ENCODE results near the gene CDSN. TPM values are rescaled to one million over a fixed set of nuclear protein-coding genes. Genes with fewer than 3 reads are reported as not detected.

Gene CDSN
- total and polyA plus RNA-seq, 5 donors: 0.11 to 0.17 (median 0.14) TPM; not detected in 2

GRCh38 chr6:31158863-31159855 lies 38.9 kb upstream of the CDSN start:
- ATAC-seq (no peak), DNase-seq (peak in 1 of 3 donors; percentile 64)
- intact Hi-C loops (cut with DNase I): no loop called here
- no peaks in the 10 kb centered on the region for H3K27me3 ChIP-seq (ENCODE audit: control insufficient read depth, insufficient read depth)
- H3K4me1 ChIP-seq (ENCODE audit: control insufficient read depth, insufficient read depth, low read length): peaks cover 13% of the 10 kb centered on the region
- no peak overlapping the region for H3K27ac ChIP-seq (ENCODE audit: low read length)
- WGBS: 16% methylated on average over 35 of the region's 35 CpGs
- no peaks in the 10 kb centered on the region for H3K9me3 ChIP-seq (ENCODE audit: control insufficient read depth, low read length)
- peak overlapping the region; percentile 78 for H3K4me3 ChIP-seq (ENCODE audit: low read length)

GRCh38 chr6:31158140-31158862 lies 38.1 kb upstream of the CDSN start, which contains the start of gene TCF19:
Gene TCF19 (plus strand): TSS chr6:31158589. CDS start chr6:31159470, 881 bp downstream.
- no peaks in the 10 kb centered on the region for H3K27me3 ChIP-seq (ENCODE audit: control insufficient read depth, insufficient read depth)
- WGBS: under 1% methylated on average over 65 of the region's 65 CpGs
- peak within 1 kb of the TSS; percentile 61 for H3K27ac ChIP-seq (ENCODE audit: low read length)
- no peaks in the 10 kb centered on the region for H3K9me3 ChIP-seq (ENCODE audit: control insufficient read depth, low read length)
- intact Hi-C loops (cut with DNase I): no loop called here
- DNase-seq (peak; percentile 100), ATAC-seq (peak; percentile 96 to 97)
- H3K4me3 ChIP-seq (ENCODE audit: low read length): peak within 1 kb of the TSS; percentile 78
- peaks cover 13% of the 10 kb centered on the region for H3K4me1 ChIP-seq (ENCODE audit: control insufficient read depth, insufficient read depth, low read length)

GRCh38 chr6:31157513-31158139 lies 37.4 kb upstream of the CDSN start, which contains the start of gene CCHCR1:
Gene CCHCR1 (minus strand): TSS chr6:31157802. CDS start chr6:31157600, 202 bp downstream.
- Histone ChIP-seq H3K4me1 (ENCODE audit: control insufficient read depth, insufficient read depth, low read length) (peaks cover 13% of the 10 kb centered on the region), H3K27ac (ENCODE audit: low read length) (peak within 1 kb of the TSS; percentile 61), H3K9me3 (ENCODE audit: control insufficient read depth, low read length) (no peaks in the 10 kb centered on the region), H3K4me3 (ENCODE audit: low read length) (peak within 1 kb of the TSS; percentile 78), H3K27me3 (ENCODE audit: control insufficient read depth, insufficient read depth) (no peaks in the 10 kb centered on the region)
- intact Hi-C loops (cut with DNase I): no loop called here
- DNase-seq (no peak), ATAC-seq (peak in 1 of 2 donors; percentile 54)
- 7% methylated on average over 14 of the region's 14 CpGs for WGBS

GRCh38 chr6:31156641-31157040 lies 36.4 kb upstream of the CDSN start:
- H3K4me1 ChIP-seq (ENCODE audit: control insufficient read depth, insufficient read depth, low read length): peaks cover 13% of the 10 kb centered on the region
- DNase-seq (no peak), ATAC-seq (no peak)
- no peaks in the 10 kb centered on the region for H3K27me3 ChIP-seq (ENCODE audit: control insufficient read depth, insufficient read depth)
- no peak overlapping the region for H3K4me3 ChIP-seq (ENCODE audit: low read length)
- no peak overlapping the region for H3K27ac ChIP-seq (ENCODE audit: low read length)
- WGBS: 94% methylated on average over 7 of the region's 7 CpGs
- intact Hi-C loops (cut with DNase I): no loop called here
- H3K9me3 ChIP-seq (ENCODE audit: control insufficient read depth, low read length): no peaks in the 10 kb centered on the region

- H3K27me3 ChIP-seq (ENCODE audit: control insufficient read depth, insufficient read depth): no peaks in the 10 kb centered on the region
- peaks cover 10% of the 10 kb centered on the region for H3K4me1 ChIP-seq (ENCODE audit: control insufficient read depth, insufficient read depth, low read length)
- no peak for ATAC-seq
- WGBS: 97% methylated on average over 15 of the region's 15 CpGs
- H3K9me3 ChIP-seq (ENCODE audit: control insufficient read depth, low read length): no peaks in the 10 kb centered on the region
- no peak overlapping the region for H3K27ac ChIP-seq (ENCODE audit: low read length)
- intact Hi-C loops (cut with DNase I): no loop called here
- no peak for DNase-seq
- H3K4me3 ChIP-seq (ENCODE audit: low read length): no peak overlapping the region
These were observed 34.2 kb upstream of the CDSN start for GRCh38 chr6:31154436-31154835.

- WGBS: 85% methylated on average over 7 of the region's 7 CpGs
- H3K27ac ChIP-seq (ENCODE audit: low read length): no peak overlapping the region
These were observed 32.5 kb upstream of the CDSN start for GRCh38 chr6:31152781-31153180.

GRCh38 chr6:31149827-31150447 lies 29.7 kb upstream of the CDSN start:
- Histone ChIP-seq H3K27ac (ENCODE audit: low read length) (no peak overlapping the region), H3K9me3 (ENCODE audit: control insufficient read depth, low read length) (no peaks in the 10 kb centered on the region), H3K27me3 (ENCODE audit: control insufficient read depth, insufficient read depth) (no peaks in the 10 kb centered on the region), H3K4me1 (ENCODE audit: control insufficient read depth, insufficient read depth, low read length) (no peaks in the 10 kb centered on the region), H3K4me3 (ENCODE audit: low read length) (no peak overlapping the region)
- ATAC-seq (peak in 1 of 2 donors; percentile 23), DNase-seq (no peak)
- intact Hi-C loops (cut with DNase I): no loop called here
- 95% methylated on average over 6 of the region's 6 CpGs for WGBS

More at GRCh38 chr6:31152781-31153180, 32.5 kb upstream of the CDSN start:
- peaks cover 5% of the 10 kb centered on the region for H3K4me1 ChIP-seq (ENCODE audit: control insufficient read depth, insufficient read depth, low read length)
- intact Hi-C loops (cut with DNase I): no loop called here
- H3K9me3 ChIP-seq (ENCODE audit: control insufficient read depth, low read length): no peaks in the 10 kb centered on the region
- no peak overlapping the region for H3K4me3 ChIP-seq (ENCODE audit: low read length)
- no peak for ATAC-seq
- no peak for DNase-seq
- H3K27me3 ChIP-seq (ENCODE audit: control insufficient read depth, insufficient read depth): no peaks in the 10 kb centered on the region

- DNase-seq: no peak
- whole genome bisulfite sequencing: 95% methylated on average over 10 of the region's 10 CpGs
These were observed 25.1 kb upstream of the CDSN start for GRCh38 chr6:31145386-31145785.

GRCh38 chr6:31144970-31145340 lies 24.7 kb upstream of the CDSN start:
- Histone ChIP-seq H3K4me3 (ENCODE audit: low read length) (no peak overlapping the region), H3K27ac (ENCODE audit: low read length) (no peak overlapping the region), H3K27me3 (ENCODE audit: control insufficient read depth, insufficient read depth) (no peaks in the 10 kb centered on the region), H3K9me3 (ENCODE audit: control insufficient read depth, low read length) (no peaks in the 10 kb centered on the region), H3K4me1 (ENCODE audit: control insufficient read depth, insufficient read depth, low read length) (peaks cover 2% of the 10 kb centered on the region)
- intact Hi-C loops (cut with DNase I): loop anchor here in 1 of 4 donors (5.0 kb wide), 1 partner anchor 222 kb away; no protein-coding TSS in a partner anchor
- DNase-seq (no peak), ATAC-seq (no peak)
- WGBS: 78% methylated on average over 11 of the region's 11 CpGs

More at GRCh38 chr6:31145386-31145785, 25.1 kb upstream of the CDSN start:
- Histone ChIP-seq H3K4me1 (ENCODE audit: control insufficient read depth, insufficient read depth, low read length) (peaks cover 2% of the 10 kb centered on the region), H3K4me3 (ENCODE audit: low read length) (no peak overlapping the region), H3K27ac (ENCODE audit: low read length) (no peak overlapping the region), H3K27me3 (ENCODE audit: control insufficient read depth, insufficient read depth) (no peaks in the 10 kb centered on the region), H3K9me3 (ENCODE audit: control insufficient read depth, low read length) (no peaks in the 10 kb centered on the region)
- no peak for ATAC-seq
- intact Hi-C loops (cut with DNase I): no loop called here

GRCh38 chr6:31144296-31144969 lies 24.2 kb upstream of the CDSN start:
- Histone ChIP-seq H3K27ac (ENCODE audit: low read length) (no peak overlapping the region), H3K4me1 (ENCODE audit: control insufficient read depth, insufficient read depth, low read length) (peaks cover 6% of the 10 kb centered on the region), H3K4me3 (ENCODE audit: low read length) (no peak overlapping the region), H3K27me3 (ENCODE audit: control insufficient read depth, insufficient read depth) (no peaks in the 10 kb centered on the region), H3K9me3 (ENCODE audit: control insufficient read depth, low read length) (no peaks in the 10 kb centered on the region)
- ATAC-seq: no peak
- 82% methylated on average over 18 of the region's 18 CpGs for WGBS
- intact Hi-C loops (cut with DNase I): loop anchor here in 1 of 4 donors (5.0 kb wide), 1 partner anchor 223 kb away; no protein-coding TSS in a partner anchor
- no peak for DNase-seq

Data from right cardiac atrium (tissue), 5 donors.